GM23338 (cell line): Measurements from ENCODE around the gene ESM1. TPM values are rescaled to one million over a fixed set of nuclear protein-coding genes. Genes with fewer than 3 reads are reported as not detected.

Experiments
- ATAC-seq: fragments of 200-7000 bp; cut with Tn5 transposase; 3 replicates; pipeline ENCODE4 v1.9.1; 2020
- DNase-seq: peaks from one replicate; pipeline ENCODE4 v3.0.0-alpha.2; 2015; ENCODE audit warnings: low spot score
- H2AFZ ChIP-seq: fragments of 200-600 bp; sonication (generic); 2 replicates; pipeline ENCODE4 v1.8.0; 2016; ENCODE audit warnings: antibody characterized with exemption, mild to moderate bottlenecking, moderate library complexity
- H3F3A ChIP-seq: fragments of 200-600 bp; sonication (generic); replicated peaks from 2 replicates; pipeline ENCODE4 v1.8.0; 2017; ENCODE audit warnings: antibody characterized with exemption, mixed run types, low read depth
- H3K27ac ChIP-seq: fragments of 200-600 bp; sonication (generic); 2 replicates; pipeline ENCODE4 v1.6.1; 2016; ENCODE audit warnings: low read depth
- H3K27me3 ChIP-seq: fragments of 200-600 bp; sonication (generic); 2 replicates; pipeline ENCODE4 v1.8.0; 2016; ENCODE audit warnings: mild to moderate bottlenecking, mixed run types, moderate library complexity; ENCODE audit not compliant: insufficient read depth
- H3K36me3 ChIP-seq: fragments of 200-600 bp; sonication (generic); 2 replicates; pipeline ENCODE4 v1.8.0; 2016; ENCODE audit warnings: mild to moderate bottlenecking; ENCODE audit not compliant: insufficient read depth
- H3K4me1 ChIP-seq: fragments of 200-600 bp; sonication (generic); 2 replicates; pipeline ENCODE4 v1.8.0; 2016; ENCODE audit warnings: mild to moderate bottlenecking, moderate library complexity; ENCODE audit not compliant: insufficient read depth
- H3K4me2 ChIP-seq: fragments of 200-600 bp; sonication (generic); 2 replicates; pipeline ENCODE4 v1.7.1; 2017; ENCODE audit warnings: mixed run types
- H3K4me3 ChIP-seq: fragments of 200-600 bp; sonication (generic); 2 replicates; pipeline ENCODE4 v1.6.1; 2016; ENCODE audit warnings: mixed run types
- H3K79me2 ChIP-seq: fragments of 200-600 bp; sonication (generic); replicated peaks from 2 replicates; pipeline ENCODE4 v1.8.0; 2017; ENCODE audit warnings: mild to moderate bottlenecking; ENCODE audit not compliant: insufficient read depth
- H3K9me2 ChIP-seq: fragments of 200-600 bp; sonication (generic); 2 replicates; pipeline ENCODE4 v1.8.0; 2017; ENCODE audit not compliant: insufficient read depth
- H4K20me1 ChIP-seq: fragments of 200-600 bp; sonication (generic); replicated peaks from 2 replicates; pipeline ENCODE4 v1.8.0; 2017; ENCODE audit warnings: mild to moderate bottlenecking; ENCODE audit not compliant: insufficient read depth
- H3K27ac Mint-ChIP-seq: 2 replicates; pipeline ENCODE4 v1.8.0; 2020; ENCODE audit warnings: inconsistent platforms, mild to moderate bottlenecking, moderate library complexity, mixed read lengths
- H3K27me3 Mint-ChIP-seq: 3 replicates; pipeline ENCODE4 v1.8.0; 2022; ENCODE audit warnings: low read depth, mild to moderate bottlenecking, moderate library complexity, mixed read lengths, inconsistent platforms; ENCODE audit not compliant: insufficient read depth, poor library complexity
- H3K36me3 Mint-ChIP-seq: 3 replicates; pipeline ENCODE4 v1.8.0; 2021; ENCODE audit warnings: low read depth, mild to moderate bottlenecking, inconsistent platforms, moderate library complexity, mixed read lengths
- H3K4me1 Mint-ChIP-seq: 3 replicates; pipeline ENCODE4 v1.8.0; 2020; ENCODE audit warnings: mild to moderate bottlenecking, inconsistent platforms, mixed read lengths
- H3K4me3 Mint-ChIP-seq: 3 replicates; pipeline ENCODE4 v1.8.0; 2021; ENCODE audit warnings: moderate library complexity, mild to moderate bottlenecking, inconsistent platforms, mixed read lengths
- H3K9me3 Mint-ChIP-seq: 3 replicates; pipeline ENCODE4 v1.8.0; 2020; ENCODE audit warnings: moderate library complexity, mild to moderate bottlenecking, inconsistent platforms, mixed read lengths
- CREB1 ChIP-seq: fragments of 250-450 bp; sonication (Bioruptor Pico); IDR thresholded peaks from 2 replicates; pipeline ENCODE4 v1.5.0; 2020; ENCODE audit warnings: low read depth, mild to moderate bottlenecking, moderate library complexity
- CTCF ChIP-seq, 2 experiments: fragments of 200-600 bp in 1 of 2; sonication (generic) in 1 of 2; conservative IDR thresholded peaks; 2 replicates each; pipeline versions ENCODE4 v1.5.1 to v1.6.1; 2016 to 2017; ENCODE audit warnings: antibody characterized with exemption in 2 of 2, low read depth in 2 of 2, mild to moderate bottlenecking in 2 of 2, moderate library complexity in 1 of 2
- ETS1 ChIP-seq: IDR thresholded peaks from 2 replicates; pipeline ENCODE4 v1.6.1; 2016; ENCODE audit warnings: antibody characterized with exemption
- EZH2 ChIP-seq: fragments of 200-600 bp; sonication (generic); IDR thresholded peaks from one replicate; pipeline ENCODE4 v1.8.0; 2017; ENCODE audit warnings: antibody characterized with exemption, mild to moderate bottlenecking, low read depth; ENCODE audit not compliant: unreplicated experiment
- EZH2phosphoT487 ChIP-seq: fragments of 200-600 bp; sonication (generic); IDR thresholded peaks from one replicate; pipeline ENCODE4 v1.8.1; 2018; ENCODE audit warnings: antibody characterized with exemption; ENCODE audit not compliant: unreplicated experiment
- JUNB ChIP-seq: IDR thresholded peaks from one replicate; pipeline ENCODE4 v1.6.1; 2016; ENCODE audit warnings: antibody characterized with exemption; ENCODE audit not compliant: unreplicated experiment
- NANOG ChIP-seq: IDR thresholded peaks from 2 replicates; pipeline ENCODE4 v1.6.1; 2016; ENCODE audit warnings: antibody characterized with exemption, borderline replicate concordance
- POLR2AphosphoS5 ChIP-seq: IDR thresholded peaks from 2 replicates; pipeline ENCODE4 v1.6.1; 2016; ENCODE audit warnings: antibody characterized with exemption, low read depth
- STAT1 ChIP-seq: IDR thresholded peaks from one replicate; pipeline ENCODE4 v1.6.1; 2016; ENCODE audit warnings: antibody characterized with exemption; ENCODE audit not compliant: unreplicated experiment
- ZNF114 ChIP-seq: fragments of 250-450 bp; sonication (Bioruptor Pico); IDR thresholded peaks from 2 replicates; pipeline ENCODE4 v1.5.0; 2020; ENCODE audit warnings: mild to moderate bottlenecking, moderate library complexity
- ZNF331 ChIP-seq: fragments of 250-450 bp; sonication (Bioruptor Pico); IDR thresholded peaks from 2 replicates; pipeline ENCODE4 v1.5.0; 2020; ENCODE audit warnings: low read depth, mild to moderate bottlenecking, moderate library complexity
- polyA plus RNA-seq: library from polyadenylated mRNA; unstranded; fragments of >200 nt; fragmentation: Nextera tagmentation; extraction: Ambion mirVana; gene quantifications from 2 replicates; pipeline ENCODE4 v1.2.1, GENCODE V29; 2016
- total RNA-seq: library from RNA; depleted of rRNA; stranded (reverse); fragments of >200 nt; shearing (Covaris generic); gene quantifications from 2 replicates; pipeline ENCODE4 v1.2.3, GENCODE V29; 2014
- TF ChIP-seq, protein P1 (sequence below): fragments of 250-450 bp; sonication (Bioruptor Pico); IDR thresholded peaks from 2 replicates; pipeline ENCODE4 v1.5.0; 2020; ENCODE audit warnings: mild to moderate bottlenecking, moderate library complexity
- TF ChIP-seq, protein P2 (sequence below): IDR thresholded peaks from one replicate; pipeline ENCODE4 v1.6.1; 2018; ENCODE audit warnings: antibody characterized with exemption; ENCODE audit not compliant: unreplicated experiment

The ESM1 gene
- total and polyA plus RNA-seq, 2 experiments from 2014 or later, result 0.14 TPM; not detected in 1

DNA sequence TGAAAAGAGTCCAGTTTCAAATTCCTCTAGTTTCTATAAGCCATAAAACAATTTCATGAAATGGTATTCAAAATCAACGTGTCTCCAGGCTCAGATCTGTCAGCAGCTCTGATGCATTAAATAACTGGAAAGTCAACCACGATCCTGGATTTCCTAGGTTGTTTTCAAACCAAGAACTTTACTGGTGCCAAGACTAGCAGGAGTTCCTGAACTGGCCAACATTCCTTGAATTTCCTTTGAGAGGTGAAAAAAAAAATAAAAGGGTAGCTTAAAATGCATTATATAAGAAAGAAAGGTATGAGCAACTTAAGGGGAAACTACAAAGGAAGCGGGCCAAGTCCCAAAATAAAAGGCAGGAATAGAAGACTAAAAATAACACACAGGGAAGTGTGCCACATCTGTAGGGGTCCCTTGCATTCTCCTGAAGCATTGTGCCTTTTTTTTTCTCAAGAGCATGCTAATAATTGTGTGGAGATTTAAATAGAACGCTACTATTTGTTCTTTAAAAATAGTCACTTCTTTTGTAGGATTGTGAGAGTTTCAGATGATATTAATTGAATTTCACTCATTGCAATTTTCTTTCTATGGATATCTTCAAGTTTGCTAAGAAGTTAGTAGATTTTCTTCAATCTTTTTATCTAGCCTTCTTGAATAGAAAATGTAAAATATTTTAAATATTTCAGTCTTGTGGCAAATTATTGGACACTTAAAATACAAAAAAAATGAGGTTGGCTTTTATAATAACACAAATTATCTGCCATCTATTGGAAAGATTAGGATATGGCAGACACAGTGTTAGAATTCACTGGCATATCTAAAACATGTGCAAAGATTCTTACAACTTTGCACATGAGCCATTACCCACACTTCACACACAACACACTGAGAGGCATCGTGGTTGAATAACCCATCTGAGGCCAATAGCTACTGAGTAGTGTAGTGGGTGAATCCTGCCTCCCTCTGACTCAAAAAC lies 15.3 kb downstream of the ESM1 start:
- H3K36me3 ChIP-seq, result no peaks in the 10 kb centered on the region
- H4K20me1 ChIP-seq, result no peaks in the 10 kb centered on the region
- H3K79me2 ChIP-seq, result no peaks in the 10 kb centered on the region
- no peaks in the 10 kb centered on the region for H3K9me2 ChIP-seq
- Mint-ChIP-seq H3K9me3 (0 out of 3 replicates have a peak, but pooled peaks cover 4% of the 10 kb centered on the region), H3K36me3 (no peaks in the 10 kb centered on the region), H3K4me3 (no peak overlapping the region), H3K27ac (no peak overlapping the region), H3K27me3 (no peaks in the 10 kb centered on the region), H3K4me1 (peaks cover 4% of the 10 kb centered on the region; the same call in 2 of the 3 replicates)
- no peaks in the 10 kb centered on the region for H3K27me3 ChIP-seq
- no peak overlapping the region for H3K4me3 ChIP-seq
- ATAC-seq (no peak), DNase-seq (no peak)
- H3K27ac ChIP-seq, result no peak overlapping the region
- H2AFZ ChIP-seq, result no peak overlapping the region
- TF ChIP-seq CTCF (conservative IDR thresholded peaks at IDR 0.05; ENCODE audit: low read depth in 2 of 2) (no peak), ETS1 (no peak), EZH2phosphoT487 (no peak), JUNB (no peak), ZNF114 (no peak), EZH2 (no peak), POLR2AphosphoS5 (no peak), STAT1 (no peak), CREB1 (CRISPR knock-in tag) (no peak), ZNF331 (CRISPR knock-in tag) (no peak), NANOG (no peak)
- TF ChIP-seq, protein P1, sequence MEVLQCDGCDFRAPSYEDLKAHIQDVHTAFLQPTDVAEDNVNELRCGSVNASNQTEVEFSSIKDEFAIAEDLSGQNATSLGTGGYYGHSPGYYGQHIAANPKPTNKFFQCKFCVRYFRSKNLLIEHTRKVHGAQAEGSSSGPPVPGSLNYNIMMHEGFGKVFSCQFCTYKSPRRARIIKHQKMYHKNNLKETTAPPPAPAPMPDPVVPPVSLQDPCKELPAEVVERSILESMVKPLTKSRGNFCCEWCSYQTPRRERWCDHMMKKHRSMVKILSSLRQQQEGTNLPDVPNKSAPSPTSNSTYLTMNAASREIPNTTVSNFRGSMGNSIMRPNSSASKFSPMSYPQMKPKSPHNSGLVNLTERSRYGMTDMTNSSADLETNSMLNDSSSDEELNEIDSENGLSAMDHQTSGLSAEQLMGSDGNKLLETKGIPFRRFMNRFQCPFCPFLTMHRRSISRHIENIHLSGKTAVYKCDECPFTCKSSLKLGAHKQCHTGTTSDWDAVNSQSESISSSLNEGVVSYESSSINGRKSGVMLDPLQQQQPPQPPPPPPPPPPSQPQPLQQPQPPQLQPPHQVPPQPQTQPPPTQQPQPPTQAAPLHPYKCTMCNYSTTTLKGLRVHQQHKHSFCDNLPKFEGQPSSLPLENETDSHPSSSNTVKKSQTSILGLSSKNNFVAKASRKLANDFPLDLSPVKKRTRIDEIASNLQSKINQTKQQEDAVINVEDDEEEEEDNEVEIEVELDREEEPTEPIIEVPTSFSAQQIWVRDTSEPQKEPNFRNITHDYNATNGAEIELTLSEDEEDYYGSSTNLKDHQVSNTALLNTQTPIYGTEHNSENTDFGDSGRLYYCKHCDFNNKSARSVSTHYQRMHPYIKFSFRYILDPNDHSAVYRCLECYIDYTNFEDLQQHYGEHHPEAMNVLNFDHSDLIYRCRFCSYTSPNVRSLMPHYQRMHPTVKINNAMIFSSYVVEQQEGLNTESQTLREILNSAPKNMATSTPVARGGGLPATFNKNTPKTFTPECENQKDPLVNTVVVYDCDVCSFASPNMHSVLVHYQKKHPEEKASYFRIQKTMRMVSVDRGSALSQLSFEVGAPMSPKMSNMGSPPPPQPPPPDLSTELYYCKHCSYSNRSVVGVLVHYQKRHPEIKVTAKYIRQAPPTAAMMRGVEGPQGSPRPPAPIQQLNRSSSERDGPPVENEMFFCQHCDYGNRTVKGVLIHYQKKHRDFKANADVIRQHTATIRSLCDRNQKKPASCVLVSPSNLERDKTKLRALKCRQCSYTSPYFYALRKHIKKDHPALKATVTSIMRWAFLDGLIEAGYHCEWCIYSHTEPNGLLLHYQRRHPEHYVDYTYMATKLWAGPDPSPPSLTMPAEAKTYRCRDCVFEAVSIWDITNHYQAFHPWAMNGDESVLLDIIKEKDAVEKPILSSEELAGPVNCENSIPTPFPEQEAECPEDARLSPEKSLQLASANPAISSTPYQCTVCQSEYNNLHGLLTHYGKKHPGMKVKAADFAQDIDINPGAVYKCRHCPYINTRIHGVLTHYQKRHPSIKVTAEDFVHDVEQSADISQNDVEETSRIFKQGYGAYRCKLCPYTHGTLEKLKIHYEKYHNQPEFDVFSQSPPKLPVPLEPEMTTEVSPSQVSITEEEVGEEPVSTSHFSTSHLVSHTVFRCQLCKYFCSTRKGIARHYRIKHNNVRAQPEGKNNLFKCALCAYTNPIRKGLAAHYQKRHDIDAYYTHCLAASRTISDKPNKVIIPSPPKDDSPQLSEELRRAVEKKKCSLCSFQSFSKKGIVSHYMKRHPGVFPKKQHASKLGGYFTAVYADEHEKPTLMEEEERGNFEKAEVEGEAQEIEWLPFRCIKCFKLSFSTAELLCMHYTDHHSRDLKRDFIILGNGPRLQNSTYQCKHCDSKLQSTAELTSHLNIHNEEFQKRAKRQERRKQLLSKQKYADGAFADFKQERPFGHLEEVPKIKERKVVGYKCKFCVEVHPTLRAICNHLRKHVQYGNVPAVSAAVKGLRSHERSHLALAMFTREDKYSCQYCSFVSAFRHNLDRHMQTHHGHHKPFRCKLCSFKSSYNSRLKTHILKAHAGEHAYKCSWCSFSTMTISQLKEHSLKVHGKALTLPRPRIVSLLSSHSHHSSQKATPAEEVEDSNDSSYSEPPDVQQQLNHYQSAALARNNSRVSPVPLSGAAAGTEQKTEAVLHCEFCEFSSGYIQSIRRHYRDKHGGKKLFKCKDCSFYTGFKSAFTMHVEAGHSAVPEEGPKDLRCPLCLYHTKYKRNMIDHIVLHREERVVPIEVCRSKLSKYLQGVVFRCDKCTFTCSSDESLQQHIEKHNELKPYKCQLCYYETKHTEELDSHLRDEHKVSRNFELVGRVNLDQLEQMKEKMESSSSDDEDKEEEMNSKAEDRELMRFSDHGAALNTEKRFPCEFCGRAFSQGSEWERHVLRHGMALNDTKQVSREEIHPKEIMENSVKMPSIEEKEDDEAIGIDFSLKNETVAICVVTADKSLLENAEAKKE, result no peak
- TF ChIP-seq, protein P2, sequence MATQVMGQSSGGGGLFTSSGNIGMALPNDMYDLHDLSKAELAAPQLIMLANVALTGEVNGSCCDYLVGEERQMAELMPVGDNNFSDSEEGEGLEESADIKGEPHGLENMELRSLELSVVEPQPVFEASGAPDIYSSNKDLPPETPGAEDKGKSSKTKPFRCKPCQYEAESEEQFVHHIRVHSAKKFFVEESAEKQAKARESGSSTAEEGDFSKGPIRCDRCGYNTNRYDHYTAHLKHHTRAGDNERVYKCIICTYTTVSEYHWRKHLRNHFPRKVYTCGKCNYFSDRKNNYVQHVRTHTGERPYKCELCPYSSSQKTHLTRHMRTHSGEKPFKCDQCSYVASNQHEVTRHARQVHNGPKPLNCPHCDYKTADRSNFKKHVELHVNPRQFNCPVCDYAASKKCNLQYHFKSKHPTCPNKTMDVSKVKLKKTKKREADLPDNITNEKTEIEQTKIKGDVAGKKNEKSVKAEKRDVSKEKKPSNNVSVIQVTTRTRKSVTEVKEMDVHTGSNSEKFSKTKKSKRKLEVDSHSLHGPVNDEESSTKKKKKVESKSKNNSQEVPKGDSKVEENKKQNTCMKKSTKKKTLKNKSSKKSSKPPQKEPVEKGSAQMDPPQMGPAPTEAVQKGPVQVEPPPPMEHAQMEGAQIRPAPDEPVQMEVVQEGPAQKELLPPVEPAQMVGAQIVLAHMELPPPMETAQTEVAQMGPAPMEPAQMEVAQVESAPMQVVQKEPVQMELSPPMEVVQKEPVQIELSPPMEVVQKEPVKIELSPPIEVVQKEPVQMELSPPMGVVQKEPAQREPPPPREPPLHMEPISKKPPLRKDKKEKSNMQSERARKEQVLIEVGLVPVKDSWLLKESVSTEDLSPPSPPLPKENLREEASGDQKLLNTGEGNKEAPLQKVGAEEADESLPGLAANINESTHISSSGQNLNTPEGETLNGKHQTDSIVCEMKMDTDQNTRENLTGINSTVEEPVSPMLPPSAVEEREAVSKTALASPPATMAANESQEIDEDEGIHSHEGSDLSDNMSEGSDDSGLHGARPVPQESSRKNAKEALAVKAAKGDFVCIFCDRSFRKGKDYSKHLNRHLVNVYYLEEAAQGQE, result no peak
- H3K4me2 ChIP-seq, result no peak overlapping the region
- H3F3A ChIP-seq, result no peaks in the 10 kb centered on the region
- no peaks in the 10 kb centered on the region for H3K4me1 ChIP-seq
